Umbilical cord (tissue), 2 donors: ENCODE data around the gene MPZ. TPM values are rescaled to one million over a fixed set of nuclear protein-coding genes. Genes with fewer than 3 reads are reported as not detected.
A peak's percentile ranks its signal among the peaks of the same experiment; 100 is the strongest.
"Not testable (repeated sequence)": the region's sequence is repeated elsewhere in the genome, so short reads cannot be mapped to it uniquely, and the experiment has no call there.

Experiments used
- DNase-seq: peaks from one replicate; pipeline ENCODE4 v3.0.0-alpha.2; 2015; ENCODE audit warnings: low spot score
- total RNA-seq: library from RNA; depleted of rRNA; stranded (reverse); fragments of >200 nt; gene quantifications from one replicate; pipeline ENCODE4 v1.2.3, GENCODE V29; 2014; ENCODE audit warnings: low replicate concordance; ENCODE audit not compliant: insufficient read depth

MPZ gene
- total RNA-seq, 1 donor from 2014 or later = 0.48 TPM

DNA sequence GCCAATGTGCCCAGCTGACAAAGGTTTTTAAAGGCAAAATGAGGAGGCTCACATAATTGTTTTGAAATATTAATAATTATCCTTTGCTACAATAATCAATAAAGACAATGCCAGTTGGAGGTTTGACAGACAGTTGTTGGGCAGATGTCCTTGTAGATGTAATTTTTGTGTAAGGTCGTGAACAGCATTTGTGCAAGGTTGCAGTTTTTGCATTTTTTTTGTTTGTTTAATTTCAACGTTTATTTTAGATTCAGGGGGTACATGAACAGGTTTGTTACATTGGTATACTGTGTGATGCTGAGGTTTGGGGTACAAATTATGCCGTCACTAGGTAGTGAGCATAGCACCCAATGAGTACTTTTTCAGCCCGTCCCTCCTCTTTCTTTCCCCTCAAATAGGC, 9.3 kb downstream of the MPZ start:
- DNase-seq = no peak

DNA sequence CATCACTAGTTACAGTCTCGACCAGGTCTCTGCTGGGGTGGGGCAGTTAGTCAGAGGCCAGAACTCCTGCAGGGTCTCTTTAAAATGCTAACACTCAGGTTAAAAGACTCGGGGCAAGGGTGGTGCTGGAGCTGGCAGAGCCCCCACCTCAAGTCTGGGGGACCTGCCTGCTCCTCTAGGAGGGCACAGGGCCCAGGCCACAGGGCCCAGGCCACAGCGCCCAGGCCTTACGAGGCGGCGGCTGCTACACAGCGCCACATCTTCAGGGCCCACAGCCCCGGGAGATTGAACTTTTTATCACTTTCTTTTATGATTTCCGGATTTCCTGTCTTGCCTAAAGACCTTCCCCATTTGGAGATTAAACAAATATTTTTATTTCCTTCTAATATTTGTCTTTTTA, 10.4 kb downstream of the MPZ start:
- DNase-seq = no peak

- DNase-seq = no peak
Observed at GRCh38 chr1:161298116-161298515, 11.7 kb downstream of the MPZ start.

DNA sequence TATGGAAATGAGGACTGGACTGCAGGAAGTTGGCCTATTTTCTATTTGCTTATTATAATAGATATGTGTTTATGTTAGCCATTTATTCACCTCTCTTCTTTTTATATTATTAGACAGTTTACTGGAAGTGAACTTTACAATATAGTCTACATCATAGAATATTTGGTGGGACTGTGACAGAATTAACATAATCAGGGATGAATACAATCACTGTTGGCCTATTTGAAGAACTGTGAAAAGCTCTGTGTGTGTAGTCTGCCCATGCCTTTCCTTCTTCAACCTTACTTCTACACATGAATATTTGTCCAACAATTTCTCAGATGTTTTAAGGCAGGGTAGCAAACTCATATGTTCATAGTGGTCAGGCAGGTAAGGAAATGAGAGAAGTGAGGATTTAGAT, 12.4 kb downstream of the MPZ start:
- no peak for DNase-seq

GRCh38 chr1:161290779-161291178, 19.0 kb downstream of the MPZ start:
- no peak for DNase-seq

DNA sequence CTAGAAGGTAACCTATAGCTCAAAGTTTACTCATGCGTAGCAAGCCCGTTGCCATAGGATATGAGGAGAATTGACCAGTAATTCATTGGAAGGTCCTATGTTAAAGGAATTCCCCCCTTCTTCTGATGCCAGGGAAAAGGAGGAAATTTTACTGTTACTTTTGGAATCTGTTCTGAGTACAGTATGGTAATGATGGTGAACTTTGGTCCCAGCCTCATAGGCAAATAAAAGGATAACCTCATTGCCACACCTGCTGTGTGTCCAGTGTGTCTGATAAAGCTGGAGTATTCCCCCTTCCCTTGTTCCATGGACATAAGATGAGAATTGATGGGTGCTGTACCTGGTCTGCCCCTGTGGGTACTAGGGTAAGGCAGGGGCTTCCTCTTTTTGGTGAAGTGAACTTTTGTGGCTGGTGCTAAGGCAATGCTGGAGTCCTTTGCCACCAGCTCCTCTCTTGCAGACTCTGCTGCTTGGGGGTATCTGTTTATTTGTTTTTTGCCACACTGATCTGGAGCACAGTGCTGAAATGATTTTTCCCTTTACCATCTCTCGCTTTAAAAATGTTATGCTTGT, 22.2 kb downstream of the MPZ start:
- no peak for DNase-seq

DNA sequence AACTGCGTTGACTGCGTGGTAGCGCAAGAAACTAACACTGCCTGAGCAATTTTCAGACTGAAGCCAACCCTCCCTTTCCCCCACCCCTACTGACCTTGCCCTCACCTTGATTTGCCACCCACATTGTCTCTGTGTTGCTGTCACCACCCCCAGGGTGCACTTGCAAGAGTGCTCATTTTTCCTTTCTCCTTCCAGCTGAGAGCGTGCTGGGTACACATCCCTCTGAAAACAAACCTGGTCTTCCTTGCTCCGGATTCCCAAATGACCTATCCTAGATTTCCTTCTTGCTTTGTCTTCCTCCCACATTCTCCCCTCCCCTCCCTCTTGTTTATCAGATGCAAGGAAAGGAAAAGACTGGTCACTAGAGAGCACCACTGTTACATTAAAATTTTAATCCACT, 24.2 kb downstream of the MPZ start:
- no peak for DNase-seq

GRCh38 chr1:161285113-161285512, 24.7 kb downstream of the MPZ start:
- no peak for DNase-seq

DNA sequence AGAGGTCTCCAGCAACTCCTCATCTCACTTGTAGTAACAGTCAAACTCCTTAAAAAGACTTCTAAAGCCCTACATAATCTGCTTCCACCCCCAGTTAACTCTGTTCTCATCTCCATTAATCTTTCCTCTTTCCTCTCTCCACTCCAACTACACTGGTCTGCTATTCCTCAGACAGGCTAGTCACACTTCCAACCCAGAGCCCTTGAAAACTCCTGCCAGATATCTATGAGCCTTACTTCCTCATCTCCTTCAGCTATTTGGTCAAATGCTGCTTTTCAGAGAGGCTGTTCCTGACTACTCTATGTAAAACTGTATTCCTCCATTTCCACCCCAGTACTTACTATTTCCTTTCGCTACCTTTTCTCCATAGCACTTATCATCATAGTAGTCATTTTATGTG, 26.8 kb downstream of the MPZ start:
- DNase-seq = peak; percentile 28

DNA sequence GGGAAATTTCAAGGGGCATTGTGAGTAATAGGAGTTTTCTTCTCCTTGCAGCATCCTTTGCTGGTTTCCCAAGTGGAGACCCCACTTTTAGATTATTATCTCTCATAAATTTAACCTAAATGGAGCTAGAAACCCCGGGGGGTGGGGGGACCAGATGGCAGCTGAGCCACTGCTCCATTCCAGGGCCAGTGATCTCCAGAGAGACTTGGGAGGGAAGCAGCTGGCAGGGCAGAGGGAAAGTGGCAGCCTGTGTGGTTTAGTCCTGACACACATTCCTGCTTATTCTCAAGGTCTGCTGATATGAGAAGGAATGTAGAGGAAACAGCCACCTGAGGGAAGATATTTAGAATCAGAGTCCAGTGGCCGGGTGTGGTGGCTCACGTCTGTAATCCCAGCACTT, 34.9 kb downstream of the MPZ start:
- DNase-seq = no peak

GRCh38 chr1:161273402-161273801, 36.4 kb downstream of the MPZ start:
- DNase-seq = peak; percentile 27

DNA sequence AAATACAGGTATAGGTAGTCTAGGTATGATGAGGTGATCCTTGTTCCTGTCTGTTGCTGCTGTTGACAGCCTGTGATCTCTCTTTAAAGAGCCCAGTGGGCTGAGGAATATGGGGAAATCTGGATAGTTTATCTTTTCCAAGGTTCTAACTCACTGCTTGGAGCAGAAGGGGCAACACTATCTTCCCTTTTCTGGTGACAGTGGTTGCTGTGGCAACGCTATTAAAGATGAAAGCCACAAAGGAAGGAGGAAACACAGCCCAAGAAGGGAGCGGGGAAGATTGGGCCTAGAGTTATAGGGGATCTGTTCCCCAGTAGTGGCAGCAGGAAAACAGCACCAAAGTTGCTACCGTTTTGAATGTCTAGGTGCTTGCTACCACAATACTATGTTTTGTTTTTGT, 42.4 kb downstream of the MPZ start:
- DNase-seq = no peak

GRCh38 chr1:161266836-161267235, 42.9 kb downstream of the MPZ start:
- no peak for DNase-seq

GRCh38 chr1:161266202-161266601, 43.6 kb downstream of the MPZ start:
- DNase-seq = no peak

GRCh38 chr1:161265305-161265704, 44.5 kb downstream of the MPZ start:
- no peak for DNase-seq

GRCh38 chr1:161261261-161262235, 48.2 kb downstream of the MPZ start:
- DNase-seq = peak; percentile 23

- DNase-seq = peak; percentile 75
Observed at GRCh38 chr1:161260376-161261260, 49.1 kb downstream of the MPZ start.

GRCh38 chr1:161259765-161260164, 50.0 kb downstream of the MPZ start:
- no peak for DNase-seq

DNA sequence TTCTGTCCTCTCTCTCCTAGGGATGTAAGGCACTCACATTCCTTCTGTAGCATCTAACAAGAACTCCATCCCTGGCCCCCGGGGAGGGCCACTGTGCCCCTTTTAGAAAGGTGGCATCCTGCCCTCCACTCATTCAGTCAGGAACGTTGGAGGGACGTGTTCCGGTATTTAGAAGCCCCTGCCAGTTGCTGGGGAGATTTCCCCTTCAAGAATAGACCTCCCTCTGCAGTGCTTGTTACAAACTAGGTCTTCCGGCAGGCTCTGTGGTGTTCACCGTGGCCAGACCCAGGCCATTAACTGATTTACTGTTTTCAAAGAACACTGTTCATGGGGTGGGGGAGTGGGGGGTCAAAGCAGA, 50.4 kb downstream of the MPZ start:
- no peak for DNase-seq

DNA sequence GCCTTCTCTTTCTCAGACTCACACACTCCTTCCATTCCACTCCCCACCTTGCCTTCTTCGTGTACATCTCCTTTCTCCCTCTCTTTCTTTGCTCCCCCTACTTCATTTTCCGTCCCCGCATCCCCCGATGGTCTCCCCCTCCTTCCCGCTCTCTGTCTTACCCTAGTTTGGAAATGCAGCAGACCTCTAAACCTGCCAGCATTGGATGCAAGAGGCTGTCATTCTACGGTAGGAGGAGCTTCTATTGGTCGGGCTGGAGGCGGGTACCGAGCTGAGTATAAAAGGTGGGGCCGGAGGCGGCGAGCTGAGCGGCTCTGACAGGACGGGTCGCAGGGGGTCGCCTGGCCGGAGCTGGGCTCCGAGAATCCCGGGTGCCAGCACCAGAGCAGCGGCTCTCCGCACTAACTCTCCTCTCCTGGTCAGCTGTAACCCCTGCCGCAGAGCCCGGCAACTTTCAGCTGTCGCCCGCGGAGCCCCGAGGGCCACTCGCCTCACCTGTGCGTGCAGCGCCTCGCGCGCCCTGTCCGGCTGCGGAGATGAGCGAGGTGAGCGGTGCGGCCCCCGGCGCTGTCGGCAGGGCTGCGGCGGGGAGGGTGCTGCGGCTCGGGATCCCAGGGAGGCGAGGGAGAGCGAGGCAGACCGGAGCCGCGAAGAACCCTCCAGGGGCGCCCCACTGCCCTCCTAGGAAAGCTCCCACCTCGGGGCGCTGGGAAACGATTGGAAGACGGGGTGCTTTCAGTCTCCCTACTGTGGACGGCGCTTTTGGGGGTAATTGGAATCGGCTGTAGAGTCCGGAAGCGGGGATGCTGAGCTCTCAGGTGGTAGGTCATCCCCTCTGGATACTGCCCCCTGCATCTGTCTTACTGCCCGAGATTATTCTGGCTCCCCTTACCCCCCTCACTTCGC, 51.1 kb downstream of the MPZ start, which contains the start of gene PCP4L1:
Gene PCP4L1 (plus strand): TSS at position 307 of the 906 bp plus-strand sequence. CDS start 230 bp downstream, at position 537.
- peak; percentile 84 for DNase-seq

- not testable (repeated sequence) for DNase-seq
Observed at GRCh38 chr1:161257109-161257508, 52.7 kb downstream of the MPZ start.
